HG03565 (cell line): ENCODE data around the gene USP15.
"Not testable (repeated sequence)": the region's sequence is repeated elsewhere in the genome, so short reads cannot be mapped to it uniquely, and the experiment has no call there.

ENCODE experiments used
- ATAC-seq: cut with Tn5 transposase; IDR thresholded peaks from one replicate; pipeline ENCODE4 v1.9.1; 2021; ENCODE audit warnings: mild to moderate bottlenecking, moderate library complexity; ENCODE audit not compliant: unreplicated experiment

The USP15 gene

GRCh38 chr12:62436164-62436503, 175.9 kb downstream of the USP15 start:
- no peak for ATAC-seq

DNA sequence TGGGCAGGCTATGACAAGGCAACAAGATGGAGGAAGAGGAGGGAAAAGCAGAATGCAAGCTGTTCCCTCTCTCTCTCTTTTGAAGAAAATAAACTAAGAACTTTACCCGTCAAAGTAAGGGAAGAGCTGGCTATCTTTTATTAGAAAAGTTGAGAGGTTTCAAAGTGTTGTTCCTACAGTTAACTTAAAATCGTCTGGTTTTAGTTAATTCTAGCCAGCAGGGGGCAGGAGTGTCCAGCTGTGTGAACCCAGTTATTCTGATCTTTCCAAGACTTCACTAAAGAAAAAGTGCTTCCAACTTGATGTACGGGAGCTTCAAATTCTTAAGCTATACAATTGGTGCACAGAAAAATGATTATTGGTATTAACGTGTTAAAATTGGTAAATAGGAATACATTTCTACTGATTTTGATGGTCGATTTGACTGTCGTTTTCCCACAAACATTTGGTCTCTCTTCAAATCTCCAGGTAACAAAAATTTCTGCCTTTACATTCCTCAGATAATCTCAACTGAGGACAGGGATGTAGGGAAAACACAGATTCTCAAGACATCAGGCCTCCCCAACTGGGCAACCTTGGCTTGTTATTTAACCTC, 178.0 kb downstream of the USP15 start:
- no peak for ATAC-seq

DNA sequence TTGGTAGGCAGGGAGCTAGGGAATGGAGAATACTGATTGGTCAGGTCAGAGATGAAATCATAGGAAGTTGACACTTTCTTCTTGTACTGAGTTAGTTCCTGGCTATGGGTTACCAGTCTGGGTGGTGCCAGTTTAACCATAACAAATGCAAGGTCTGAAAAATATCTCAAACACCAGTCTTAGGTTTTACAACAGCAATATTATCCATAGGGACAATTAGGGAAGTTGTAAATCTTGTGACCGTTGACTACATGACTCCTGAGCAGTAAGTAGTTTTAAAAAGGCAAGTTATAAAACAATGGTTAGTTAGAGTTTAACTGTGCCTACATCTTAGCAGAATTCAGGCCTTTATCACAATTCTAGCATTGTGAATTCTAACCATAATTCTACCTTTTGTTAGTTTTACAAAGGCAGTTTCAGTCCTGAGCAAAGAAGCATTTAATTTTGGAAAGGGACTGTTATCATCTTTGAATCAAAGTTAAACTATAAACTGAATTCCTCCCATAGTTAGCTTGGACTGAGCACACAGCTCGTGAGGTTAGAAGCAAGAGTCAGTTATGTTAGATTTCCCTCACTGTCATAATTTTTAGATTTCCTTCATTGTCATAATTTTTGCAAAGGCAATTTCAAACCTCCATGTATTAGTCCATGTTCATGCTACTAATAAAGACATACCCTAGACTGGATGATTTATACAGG, 186.7 kb downstream of the USP15 start:
- ATAC-seq: no peak

- ATAC-seq: no peak
Observed at GRCh38 chr12:62448436-62448835, 188.2 kb downstream of the USP15 start.

- not testable (repeated sequence) for ATAC-seq
Observed at GRCh38 chr12:62455429-62455828, 195.2 kb downstream of the USP15 start.

GRCh38 chr12:62458626-62459025, 198.4 kb downstream of the USP15 start:
- ATAC-seq: no peak

- no peak for ATAC-seq
Observed at GRCh38 chr12:62459976-62460375, 199.8 kb downstream of the USP15 start.

DNA sequence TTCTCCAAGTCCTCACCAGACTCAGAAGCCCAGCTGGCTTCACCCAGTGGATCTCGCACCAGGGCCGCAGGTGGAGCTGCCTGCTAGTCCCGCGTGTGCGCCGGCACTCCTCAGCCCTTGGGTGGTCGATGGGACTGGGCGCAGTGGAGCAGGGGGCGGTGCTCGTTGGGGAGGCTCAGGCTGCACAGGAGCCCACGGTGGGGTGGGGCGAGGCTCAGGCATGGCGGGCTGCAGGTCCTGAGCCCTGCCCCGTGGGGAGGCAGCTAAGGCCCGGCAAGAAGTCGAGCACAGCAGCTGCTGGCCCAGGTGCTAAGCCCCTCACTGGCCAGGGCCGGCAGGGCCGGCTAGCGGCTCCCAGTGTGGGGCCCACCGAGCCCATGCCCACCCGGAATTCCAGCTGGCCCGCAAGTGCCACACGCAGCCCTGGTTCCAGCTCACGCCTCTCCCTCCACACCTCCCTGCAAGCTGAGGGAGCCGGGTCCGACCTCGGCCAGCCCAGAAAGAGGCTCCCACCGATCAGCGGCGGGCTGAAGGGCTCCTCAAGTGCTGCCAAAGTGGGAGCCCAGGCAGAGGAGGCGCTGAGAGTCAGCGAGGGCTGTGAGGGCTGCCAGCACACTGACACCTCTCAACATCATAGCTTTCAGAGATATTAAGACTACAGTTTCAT, 201.1 kb downstream of the USP15 start:
- ATAC-seq: not testable (repeated sequence)

DNA sequence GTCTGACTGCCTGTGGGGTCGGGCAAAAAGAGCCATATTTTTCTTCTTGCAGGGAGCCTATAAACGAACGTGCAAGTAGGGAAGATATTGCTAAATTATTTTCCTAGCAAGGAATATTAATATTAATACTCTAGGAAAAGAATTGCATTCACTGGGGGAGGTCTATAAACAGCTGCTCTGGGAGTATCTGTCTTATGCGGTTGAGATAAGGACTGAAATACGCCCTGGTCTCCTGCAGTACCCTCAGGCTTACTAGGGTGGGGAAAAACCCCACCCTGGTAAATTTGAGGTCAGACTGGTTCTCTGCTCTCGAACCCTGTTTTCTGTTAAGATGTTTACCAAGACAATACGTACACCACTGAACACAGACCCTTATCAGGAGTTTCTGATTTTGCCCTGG, 203.0 kb downstream of the USP15 start:
- not testable (repeated sequence) for ATAC-seq
